Measurements from ENCODE around the gene CAMTA1. TPM values are rescaled to one million over a fixed set of nuclear protein-coding genes. Genes with fewer than 3 reads are reported as not detected.
A peak's percentile ranks its signal among the peaks of the same experiment; 100 is the strongest.

CAMTA1 gene
- total RNA-seq, 1 donor from 2014 or later: 166 TPM

- intact Hi-C loops (cut with micrococcal nuclease): no loop called here
- ATAC-seq: no peak
- no peak for DNase-seq
Observed at GRCh38 chr1:7458946-7459345, 673.7 kb downstream of the CAMTA1 start.

DNA sequence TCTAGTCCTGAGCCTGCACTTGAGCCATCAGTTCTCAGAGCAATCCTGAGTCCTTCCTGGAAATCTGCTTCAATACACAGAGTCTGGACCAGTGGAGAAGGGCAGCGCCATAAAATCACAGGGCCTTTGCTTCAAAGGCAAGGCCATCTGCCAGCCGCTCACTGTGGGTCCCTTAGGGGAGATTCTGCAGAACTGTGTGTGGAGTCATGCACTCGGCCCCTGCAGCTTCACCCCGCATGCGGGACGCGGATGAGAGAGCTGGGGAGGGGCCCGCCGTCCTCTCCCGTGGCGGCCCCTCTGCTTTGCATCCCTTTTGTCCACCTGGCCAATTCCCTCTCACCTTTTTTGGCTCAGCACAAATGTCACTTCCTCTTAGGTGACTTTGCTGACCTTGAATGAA lies 674.7 kb downstream of the CAMTA1 start:
- ATAC-seq (no peak), DNase-seq (no peak)
- intact Hi-C loops (cut with micrococcal nuclease): no loop called here

GRCh38 chr1:7460807-7461206 lies 675.6 kb downstream of the CAMTA1 start:
- intact Hi-C loops (cut with micrococcal nuclease): no loop called here
- DNase-seq: no peak

DNA sequence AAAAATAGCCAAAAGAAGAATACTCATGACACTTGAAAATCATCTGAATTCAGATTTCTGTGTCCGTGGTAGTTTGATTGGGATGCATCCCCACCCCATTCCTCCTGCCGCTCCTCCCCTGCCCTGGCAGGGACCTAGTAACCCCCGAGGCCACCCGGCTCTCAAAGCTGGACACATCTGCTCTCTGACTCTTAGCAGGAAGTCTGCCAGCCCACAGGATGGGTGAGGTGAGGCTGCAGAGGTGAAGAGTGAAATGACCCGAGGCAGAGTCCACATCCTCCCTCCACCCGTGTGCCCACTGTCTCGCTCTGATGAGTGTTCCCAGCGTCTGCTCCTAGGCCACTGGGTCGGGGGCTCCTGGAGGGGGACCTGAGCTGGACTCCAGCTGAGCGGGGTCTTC lies 677.4 kb downstream of the CAMTA1 start:
- DNase-seq: no peak
- intact Hi-C loops (cut with micrococcal nuclease): no loop called here
- ATAC-seq: no peak

More at GRCh38 chr1:7460807-7461206, 675.6 kb downstream of the CAMTA1 start:
- no peak for ATAC-seq

GRCh38 chr1:7463526-7463925 lies 678.3 kb downstream of the CAMTA1 start:
- intact Hi-C loops (cut with micrococcal nuclease): no loop called here
- no peak for DNase-seq
- ATAC-seq: no peak

- intact Hi-C loops (cut with micrococcal nuclease): no loop called here
- DNase-seq: no peak
- no peak for ATAC-seq
Observed at GRCh38 chr1:7464736-7465135, 679.5 kb downstream of the CAMTA1 start.

DNA sequence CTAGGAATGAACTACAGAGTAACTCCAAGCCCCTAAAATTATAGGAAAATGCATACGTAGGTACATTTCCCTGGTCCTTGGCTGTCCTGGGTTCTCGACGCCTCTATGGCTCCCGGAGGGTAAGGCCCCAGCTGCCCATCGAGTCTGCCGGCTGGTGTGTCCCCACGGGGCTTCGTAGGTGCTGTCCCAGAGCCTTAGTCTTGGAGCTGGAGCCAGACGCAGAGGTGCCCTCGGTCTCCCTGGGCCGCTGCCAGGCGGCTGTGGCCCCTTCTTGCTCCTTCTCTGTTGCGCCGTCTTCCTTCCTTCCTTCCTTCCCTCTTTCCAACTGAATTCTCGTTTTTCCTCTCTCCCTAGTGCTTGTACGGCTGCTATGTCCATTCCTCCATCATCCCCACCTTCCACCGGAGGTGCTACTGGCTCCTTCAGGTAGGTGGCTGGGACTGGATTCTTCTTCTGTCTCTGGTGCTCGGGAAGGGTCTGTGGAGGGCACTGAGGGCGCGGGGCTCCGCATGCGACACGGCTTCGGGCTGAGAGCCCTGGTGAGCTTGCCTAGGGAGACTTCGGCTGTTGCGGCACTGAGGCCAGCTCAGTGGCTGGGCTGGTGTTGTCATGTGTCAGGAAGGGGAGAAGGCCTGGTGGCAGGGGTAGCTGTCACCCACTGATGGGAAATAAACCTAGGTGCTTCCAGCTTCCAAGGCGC lies 682.4 kb downstream of the CAMTA1 start:
- no peak for ATAC-seq
- DNase-seq: no peak
- intact Hi-C loops (cut with micrococcal nuclease): no loop called here

- intact Hi-C loops (cut with micrococcal nuclease): no loop called here
- no peak for ATAC-seq
- DNase-seq: no peak
Observed at GRCh38 chr1:7468248-7468647, 683.0 kb downstream of the CAMTA1 start.

- no peak for ATAC-seq
- DNase-seq: no peak
- intact Hi-C loops (cut with micrococcal nuclease): no loop called here
Observed at GRCh38 chr1:7469255-7469938, 684.1 kb downstream of the CAMTA1 start.

- peak; percentile 88 for ATAC-seq
- intact Hi-C loops (cut with micrococcal nuclease): no loop called here
- DNase-seq: peak; percentile 74
Observed at GRCh38 chr1:7470904-7471638, 685.8 kb downstream of the CAMTA1 start.

GRCh38 chr1:7471836-7472235 lies 686.6 kb downstream of the CAMTA1 start:
- no peak for ATAC-seq
- intact Hi-C loops (cut with micrococcal nuclease): no loop called here
- no peak for DNase-seq

- ATAC-seq (no peak), DNase-seq (no peak)
- intact Hi-C loops (cut with micrococcal nuclease): no loop called here
Observed at GRCh38 chr1:7473223-7474142, 688.2 kb downstream of the CAMTA1 start.

DNA sequence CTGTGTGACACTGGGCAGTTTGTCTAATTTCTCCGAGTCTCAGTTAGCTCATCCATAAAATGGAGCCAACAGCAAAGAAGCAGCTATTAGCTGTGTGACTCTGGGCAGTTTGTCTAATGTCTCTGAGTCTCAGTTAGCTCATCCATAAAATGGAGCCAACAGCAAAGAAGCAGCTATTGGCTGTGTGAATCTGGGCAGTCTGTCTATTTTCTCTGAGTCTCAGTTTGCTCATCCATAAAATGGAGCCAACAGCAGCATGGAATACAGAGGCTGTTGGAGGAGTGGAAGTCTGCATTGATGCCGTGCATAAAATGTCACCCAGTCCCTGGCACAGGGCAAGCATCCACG lies 688.9 kb downstream of the CAMTA1 start:
- DNase-seq: no peak
- no peak for ATAC-seq
- intact Hi-C loops (cut with micrococcal nuclease): no loop called here

DNA sequence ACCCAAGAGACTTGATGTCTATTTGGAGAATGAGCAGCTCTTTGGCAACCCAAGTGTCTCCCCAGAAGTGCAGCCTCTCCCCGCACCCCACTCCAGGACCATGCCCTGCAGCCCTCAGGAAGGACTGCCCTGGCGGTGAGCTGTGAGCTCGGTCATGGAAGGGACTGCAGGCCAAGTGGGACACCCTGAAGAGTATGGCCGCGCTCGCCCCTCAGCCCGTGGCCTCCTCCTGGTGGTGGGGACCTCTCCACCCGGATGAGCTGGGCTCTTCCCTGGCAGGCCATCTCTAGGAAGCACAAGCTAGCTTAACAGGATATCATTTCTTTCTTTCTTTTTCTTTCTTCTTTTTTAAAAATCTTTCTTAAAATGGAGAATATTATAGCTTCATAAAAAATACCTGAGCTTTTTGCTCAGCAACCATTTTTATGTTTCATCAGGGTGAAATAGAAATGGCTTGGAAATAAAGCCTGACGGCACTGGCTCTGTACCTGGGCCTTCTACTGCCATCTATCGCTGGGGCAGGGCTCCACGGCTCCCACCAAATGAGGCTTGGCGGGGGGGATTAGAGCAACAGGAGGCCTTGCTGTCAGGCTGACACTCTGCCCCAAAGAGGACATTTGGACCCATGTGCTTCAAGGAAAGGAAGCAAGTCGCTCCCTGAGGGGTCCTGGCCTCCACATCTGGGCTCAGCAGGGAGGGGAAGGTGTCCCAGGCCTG lies 689.7 kb downstream of the CAMTA1 start:
- ATAC-seq: no peak
- DNase-seq: no peak

GRCh38 chr1:7475691-7476090 lies 690.4 kb downstream of the CAMTA1 start:
- ATAC-seq (no peak), DNase-seq (no peak)
- intact Hi-C loops (cut with micrococcal nuclease): no loop called here

More for the DNA sequence above, 689.7 kb downstream of the CAMTA1 start:
- intact Hi-C loops (cut with micrococcal nuclease): no loop called here

- intact Hi-C loops (cut with micrococcal nuclease): no loop called here
- DNase-seq: no peak
- ATAC-seq: no peak
Observed at GRCh38 chr1:7476402-7476801, 691.1 kb downstream of the CAMTA1 start.

GRCh38 chr1:7476861-7477547 lies 691.8 kb downstream of the CAMTA1 start:
- ATAC-seq: no peak
- intact Hi-C loops (cut with micrococcal nuclease): no loop called here
- DNase-seq: no peak

- intact Hi-C loops (cut with micrococcal nuclease): no loop called here
- DNase-seq (no peak), ATAC-seq (no peak)
Observed at GRCh38 chr1:7477593-7477992, 692.3 kb downstream of the CAMTA1 start.
